CD4-positive, alpha-beta T cell treated with Interleukin-1 beta for 1 hour (primary cell): Measurements from ENCODE around the gene PPM1G.

Experiments used
- DNase-seq, 2 donors: peaks; one replicate each; pipeline ENCODE4 v3.0.0-alpha.2; 2020 to 2022

PPM1G gene

GRCh38 chr2:27408601-27409320, 630 bp downstream of the PPM1G start:
- no peak for DNase-seq

- no peak for DNase-seq
Measured at GRCh38 chr2:27407798-27408491, 1.4 kb downstream of the PPM1G start.

- no peak for DNase-seq
Measured at GRCh38 chr2:27400348-27401135, 8.8 kb downstream of the PPM1G start.

DNA sequence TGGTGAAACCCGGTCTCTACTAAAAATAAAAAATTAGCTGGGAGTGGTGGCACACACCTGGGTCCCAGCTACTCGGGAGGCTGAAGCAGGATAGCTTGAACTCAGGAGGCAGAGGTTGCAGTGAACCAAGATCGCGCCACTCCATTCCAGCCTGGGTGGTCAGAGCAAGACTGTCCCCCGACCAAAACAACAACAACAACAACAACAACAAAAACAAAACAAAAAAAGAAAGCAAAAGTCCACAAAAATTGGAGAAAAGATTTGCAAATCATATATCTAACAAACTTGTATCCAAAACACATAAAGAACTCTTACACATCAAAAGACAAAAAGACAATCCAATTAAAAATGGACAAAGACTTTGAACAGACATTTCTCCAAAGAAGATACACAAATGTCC, 10.4 kb downstream of the PPM1G start:
- no peak for DNase-seq

GRCh38 chr2:27393225-27393624, 16.2 kb downstream of the PPM1G start:
- DNase-seq = no peak

GRCh38 chr2:27390822-27391679, 18.3 kb downstream of the PPM1G start:
- DNase-seq = peak in 1 of 2 donors; percentile 67

DNA sequence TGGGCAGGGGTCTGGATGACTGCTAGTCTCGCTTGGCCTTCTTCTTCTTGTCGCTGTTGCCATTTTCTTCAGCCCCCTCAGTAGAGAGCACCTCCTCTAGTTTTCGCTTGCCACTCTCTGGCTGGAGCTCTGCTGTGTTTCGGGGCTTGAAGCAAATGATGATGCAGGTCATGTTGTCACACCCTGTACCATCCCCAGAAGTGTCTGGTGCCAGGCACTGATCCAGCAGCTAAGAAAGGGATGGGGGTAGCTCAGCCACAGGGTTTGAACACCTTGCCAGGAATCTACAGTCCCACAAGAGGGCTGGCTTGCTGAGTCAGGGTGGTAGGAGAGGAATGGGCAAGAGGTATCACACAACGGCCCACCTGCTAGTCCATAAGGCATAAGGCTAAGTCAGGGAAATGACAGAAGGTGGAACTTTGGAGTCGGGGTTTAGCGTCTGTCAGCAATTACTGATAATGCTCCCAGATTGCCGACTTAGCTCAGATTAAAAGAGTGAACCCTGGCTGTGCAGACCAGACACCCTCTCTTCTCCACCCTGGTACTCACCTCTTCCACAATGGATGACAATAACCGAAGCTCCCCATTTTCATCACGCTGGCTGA, 27.7 kb downstream of the PPM1G start:
- DNase-seq = no peak

DNA sequence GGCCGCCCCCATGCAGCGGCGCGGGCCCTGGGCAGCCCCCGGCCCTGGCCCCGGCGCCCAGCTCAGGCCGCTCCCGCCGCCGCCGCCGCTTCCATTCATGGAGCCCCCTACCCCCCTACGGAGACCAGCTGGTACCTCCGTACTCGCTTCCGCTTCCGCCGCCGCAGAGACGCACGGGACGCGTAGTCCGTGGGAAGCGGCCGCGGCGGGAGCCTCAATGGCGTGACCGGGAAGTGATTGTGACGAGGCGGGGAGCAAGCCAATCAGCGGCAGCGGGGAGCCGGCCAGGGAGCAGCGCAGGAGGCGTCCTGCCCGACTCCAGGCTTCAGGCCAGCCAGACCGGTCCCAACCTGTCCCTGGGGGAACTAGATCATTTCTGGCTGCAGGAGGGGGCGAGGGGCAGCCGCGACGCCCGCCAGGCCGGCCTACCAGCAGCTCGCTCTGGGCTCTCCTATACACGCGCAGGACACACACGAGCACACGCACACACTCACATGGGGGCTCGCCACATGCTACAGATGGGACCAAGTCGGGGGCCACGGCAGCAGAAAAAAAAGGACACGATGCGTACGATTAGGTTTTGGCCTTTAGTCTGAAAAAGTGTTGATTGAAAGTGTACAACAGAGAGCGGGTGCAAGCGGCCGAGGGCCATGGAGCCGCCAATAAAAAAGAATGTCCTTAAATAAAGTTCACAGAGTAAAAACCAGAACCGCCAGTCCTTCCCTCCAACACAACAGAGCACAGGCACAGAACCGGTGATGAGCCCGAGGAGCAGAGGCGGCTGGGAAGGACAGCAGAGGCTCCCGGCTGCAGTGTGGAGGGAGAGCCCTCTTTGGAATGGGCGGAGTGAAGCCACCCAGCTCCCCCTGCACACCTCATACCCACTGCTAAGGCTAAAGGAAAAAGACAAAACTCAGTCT, 28.5 kb downstream of the PPM1G start, which contains the start of gene ZNF513:
Gene ZNF513 (minus strand): TSS at position 109 of the 920 bp plus-strand sequence. CDS start 208 bp downstream, outside the sequence.
- peak; percentile 90 to 91 for DNase-seq

DNA sequence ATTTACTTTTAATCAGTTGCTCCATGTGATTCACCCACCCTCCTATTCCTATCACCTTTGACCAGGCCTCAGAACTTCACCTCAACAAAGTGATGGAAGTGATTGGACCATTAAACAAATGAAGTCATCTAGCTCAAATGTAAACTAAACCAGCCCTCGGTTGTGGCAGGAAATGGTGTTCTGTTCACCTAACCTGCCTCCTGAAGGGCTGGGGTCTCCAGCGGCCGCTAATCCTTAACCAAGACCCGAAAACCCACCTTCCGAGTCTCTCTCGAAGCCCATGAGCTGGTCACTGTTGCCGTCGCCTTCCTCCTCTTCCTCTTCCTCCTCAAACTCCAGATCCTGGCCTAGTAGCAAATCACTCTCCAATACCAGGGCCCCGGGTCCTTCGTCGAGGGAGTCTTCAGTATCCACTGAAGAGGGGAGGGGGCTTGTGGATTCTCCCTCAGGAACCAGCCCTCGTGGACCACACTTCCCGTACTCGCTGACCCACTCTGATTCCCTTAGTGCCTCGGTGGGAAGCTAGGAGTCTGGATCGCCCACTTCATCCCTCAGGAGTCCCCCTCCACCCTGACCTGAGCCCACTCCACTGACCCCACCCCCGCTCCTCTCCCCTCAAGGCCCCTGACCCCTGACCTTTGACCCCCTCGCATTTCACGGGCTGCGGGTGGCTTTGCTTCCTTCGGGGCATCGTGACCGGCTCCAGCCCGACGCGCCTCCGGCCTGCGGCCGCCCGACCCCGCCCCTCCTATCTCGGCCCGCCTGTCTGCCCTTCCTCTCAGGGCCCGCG, 29.4 kb downstream of the PPM1G start:
- DNase-seq = peak; percentile 66 to 67

DNA sequence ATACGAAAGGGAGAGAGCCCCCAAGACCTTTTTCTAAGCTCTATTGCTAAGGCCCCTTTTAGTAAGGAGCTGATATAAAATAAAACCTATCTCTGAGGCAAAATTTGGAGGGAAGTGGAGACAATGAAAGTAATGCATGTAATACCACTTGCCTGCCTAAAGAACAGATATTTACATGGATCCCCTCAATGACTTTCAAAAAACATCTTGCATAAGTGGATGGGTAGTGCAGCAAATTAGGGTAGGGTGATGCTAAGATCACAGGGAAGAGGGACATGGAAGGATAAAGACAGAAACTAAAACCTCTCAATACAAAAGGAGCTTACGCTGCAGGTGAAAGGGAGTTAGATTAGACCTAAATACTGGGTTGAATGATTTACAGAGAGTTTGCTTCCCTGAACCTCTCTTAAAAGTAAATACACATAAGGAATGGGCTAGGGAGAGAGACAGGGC, 30.0 kb downstream of the PPM1G start:
- no peak for DNase-seq

GRCh38 chr2:27378809-27379290, 30.5 kb downstream of the PPM1G start:
- no peak for DNase-seq

DNA sequence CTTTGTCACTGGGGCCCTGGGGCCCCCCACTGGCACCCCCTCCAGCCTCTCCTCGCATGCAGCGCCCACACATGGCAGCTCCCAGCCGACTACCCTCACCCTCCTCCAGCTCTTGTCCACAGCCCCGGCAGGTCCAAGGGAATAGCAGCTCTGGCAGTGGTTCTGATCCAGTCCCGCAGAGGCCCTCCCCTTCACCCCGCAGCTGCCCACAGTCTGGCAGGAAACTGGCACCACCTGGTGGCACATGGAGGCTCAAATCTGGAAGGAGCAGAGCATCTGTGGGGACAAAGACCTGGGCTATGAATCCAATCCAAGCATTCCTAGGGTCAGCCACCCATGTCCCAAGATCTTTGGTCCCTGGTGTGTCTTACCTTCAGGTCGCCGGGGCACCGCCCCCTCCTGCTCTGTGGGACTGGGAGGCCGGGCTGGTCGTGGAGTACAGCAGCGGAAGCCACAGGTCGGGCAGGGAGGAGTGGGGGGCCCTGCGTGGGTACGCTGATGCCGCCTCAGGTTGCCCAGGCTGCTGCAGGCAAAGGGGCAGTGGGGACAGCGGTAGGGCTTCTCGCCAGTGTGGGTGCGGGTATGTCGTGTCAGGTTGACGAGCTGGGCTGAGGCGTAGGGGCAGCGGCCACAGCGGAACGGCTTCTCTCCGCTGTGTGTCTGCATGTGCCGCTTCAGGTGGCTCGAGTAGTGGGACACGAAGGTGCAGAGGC, 31.1 kb downstream of the PPM1G start:
- DNase-seq = no peak

- no peak for DNase-seq
Measured at GRCh38 chr2:27377618-27378095, 31.7 kb downstream of the PPM1G start.

DNA sequence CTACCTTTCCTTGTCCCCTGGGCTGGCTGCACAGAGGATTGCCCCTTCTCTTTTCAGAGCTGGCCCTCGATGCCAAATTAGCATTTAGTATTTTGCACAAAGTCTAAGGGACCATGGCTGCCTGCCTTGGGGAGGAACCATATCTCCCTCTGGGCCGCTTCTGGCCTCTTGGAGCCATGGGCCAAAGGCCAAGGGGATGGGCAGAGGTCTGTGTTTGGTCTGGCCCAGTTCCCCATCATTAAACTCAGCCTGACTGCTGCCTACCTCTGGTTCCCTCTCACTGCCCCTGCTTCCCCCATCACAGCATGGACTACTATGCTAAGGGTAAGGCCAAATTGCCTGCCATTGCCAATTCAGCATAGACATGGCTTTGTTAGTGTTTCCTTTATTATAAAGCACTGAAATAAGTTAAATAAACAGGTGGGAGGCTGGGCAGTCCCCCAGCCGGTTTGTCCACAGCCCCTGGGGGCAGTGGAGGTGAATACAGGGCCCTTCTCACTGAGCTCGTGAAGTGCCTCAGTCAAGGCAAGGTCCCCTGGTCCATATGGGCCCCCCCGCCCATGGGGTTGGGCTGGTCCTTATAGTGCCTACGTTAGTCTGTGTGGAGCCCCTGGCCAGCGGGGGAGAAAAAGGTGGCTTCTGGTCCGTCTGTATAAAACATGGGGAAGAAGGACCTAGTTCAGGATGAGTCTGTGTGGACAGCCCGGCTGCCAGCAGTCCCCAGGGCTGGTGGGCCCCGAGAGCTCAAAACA, 32.3 kb downstream of the PPM1G start:
- DNase-seq = no peak

DNA sequence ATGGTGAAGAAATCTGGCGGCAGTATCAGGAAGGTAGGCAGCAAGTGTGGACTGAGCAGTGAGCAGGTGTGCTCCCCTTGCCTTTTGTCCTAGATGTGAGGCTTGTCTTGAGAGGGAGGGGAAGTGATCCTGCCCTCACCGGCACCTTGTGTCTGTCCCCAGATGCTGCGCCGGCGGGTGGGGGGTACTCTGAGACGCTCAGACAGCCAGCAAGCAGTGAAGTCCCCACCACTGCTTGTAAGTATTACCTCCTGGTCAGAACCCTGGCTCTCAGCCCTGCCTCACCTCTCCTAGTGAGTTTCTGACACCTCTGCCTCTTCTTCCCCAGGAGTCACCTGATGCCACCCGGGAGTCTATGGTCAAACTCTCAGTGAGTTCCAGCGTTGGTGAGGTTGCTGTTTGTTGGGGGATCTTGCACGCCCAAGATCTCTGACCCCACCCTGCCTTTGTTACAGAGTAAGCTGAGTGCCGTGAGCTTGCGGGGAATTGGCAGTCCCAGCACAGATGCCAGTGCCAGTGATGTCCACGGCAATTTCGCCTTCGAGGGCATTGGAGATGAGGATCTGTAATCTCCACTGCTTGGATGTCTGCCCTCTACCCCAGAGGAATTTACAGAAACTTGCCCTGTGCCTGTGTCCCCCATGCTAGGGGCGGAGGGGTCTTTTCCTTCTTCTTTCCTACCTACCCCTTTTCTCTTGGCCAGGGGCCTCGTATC, 33.1 kb downstream of the PPM1G start:
- no peak for DNase-seq

- no peak for DNase-seq
Measured at GRCh38 chr2:27375513-27376099, 33.8 kb downstream of the PPM1G start.

GRCh38 chr2:27373567-27373966, 35.8 kb downstream of the PPM1G start:
- no peak for DNase-seq
